Suprapubic skin (tissue), 4 donors: ENCODE measurements around the gene ZCCHC8. TPM values are rescaled to one million over a fixed set of nuclear protein-coding genes. Genes with fewer than 3 reads are reported as not detected.
"Not testable (repeated sequence)": the region's sequence is repeated elsewhere in the genome, so short reads cannot be mapped to it uniquely, and the experiment has no call there.

ENCODE experiments used
- DNase-seq, 2 donors: peaks; one replicate each; pipeline ENCODE4 v3.0.0-alpha.2; 2019; ENCODE audit warnings: low spot score in 2 of 2
- H3K27ac ChIP-seq: fragments of 200-600 bp; sonication (generic); one replicate; pipeline ENCODE4 v1.5.1; 2019
- H3K27me3 ChIP-seq: fragments of 200-600 bp; sonication (generic); one replicate; pipeline ENCODE4 v1.5.1; 2019
- H3K36me3 ChIP-seq: fragments of 200-600 bp; sonication (generic); one replicate; pipeline ENCODE4 v1.5.1; 2019
- H3K4me1 ChIP-seq: fragments of 200-600 bp; sonication (generic); one replicate; pipeline ENCODE4 v1.5.1; 2019
- H3K4me3 ChIP-seq: fragments of 200-600 bp; sonication (generic); one replicate; pipeline ENCODE4 v1.5.1; 2019; ENCODE audit warnings: mild to moderate bottlenecking
- H3K9me3 ChIP-seq: fragments of 200-600 bp; sonication (generic); one replicate; pipeline ENCODE4 v1.5.1; 2019
- CTCF ChIP-seq, 2 donors: fragments of 200-600 bp in 1 of 2; fragments of 450-650 bp in 1 of 2; sonication (generic) in 1 of 2; IDR thresholded peaks; one replicate each; pipeline ENCODE4 v1.5.1; 2016 to 2019; ENCODE audit warnings: antibody characterized with exemption in 2 of 2, mild to moderate bottlenecking in 1 of 2, moderate library complexity in 1 of 2
- EP300 ChIP-seq: sonication (generic); formaldehyde crosslinking; IDR thresholded peaks from one replicate; pipeline ENCODE4 v1.6.1; 2017; ENCODE audit warnings: antibody characterized with exemption
- POLR2A ChIP-seq, 2 donors: fragments of 450-650 bp; IDR thresholded peaks; one replicate each; pipeline ENCODE4 v1.6.1; 2017; ENCODE audit warnings: antibody characterized with exemption in 2 of 2, mild to moderate bottlenecking in 2 of 2, moderate library complexity in 2 of 2
- POLR2AphosphoS5 ChIP-seq, 3 donors: sonication (generic); formaldehyde crosslinking; IDR thresholded peaks; one replicate each; pipeline ENCODE4 v1.6.1; 2017; ENCODE audit warnings: antibody characterized with exemption in 3 of 3
- WGBS: methylation state at CpG from one replicate; pipeline ENCODE4 v1.1.5; 2018; 5-methylcytosine and 5-hydroxymethylcytosine counted together
- total RNA-seq, 4 donors: library from RNA; depleted of rRNA; stranded (reverse); fragments of >200 nt; gene quantifications; one replicate each; pipeline ENCODE4 v1.1.0, GENCODE V29; 2016

ZCCHC8 gene
- total RNA-seq, 4 donors from 2014 or later: 21.5 to 49.7 (median 30.2) TPM

- peaks cover 100% of the 10 kb centered on the region for H3K36me3 ChIP-seq
- DNase-seq: no peak
- 90% methylated on average over 4 of the region's 4 CpGs for WGBS
- no peak overlapping the region for H3K27ac ChIP-seq
- H3K4me3 ChIP-seq: no peak overlapping the region
- H3K4me1 ChIP-seq: no peaks in the 10 kb centered on the region
- no peaks in the 10 kb centered on the region for H3K27me3 ChIP-seq
- TF ChIP-seq CTCF (IDR thresholded peaks at IDR 0.05) (no peak), POLR2A (IDR thresholded peaks at IDR 0.05) (no peak), POLR2AphosphoS5 (IDR thresholded peaks at IDR 0.05) (no peak), EP300 (no peak)
- H3K9me3 ChIP-seq: no peaks in the 10 kb centered on the region
Measured at GRCh38 chr12:122513660-122514059, 12.9 kb upstream of the ZCCHC8 start.

- WGBS: 87% methylated on average over 3 of the region's 3 CpGs
- not testable (repeated sequence) for H3K9me3 ChIP-seq, H3K27me3 ChIP-seq, DNase-seq, H3K27ac ChIP-seq, H3K4me1 ChIP-seq, H3K4me3 ChIP-seq
- H3K36me3 ChIP-seq: peaks cover 100% of the 10 kb centered on the region
Measured at GRCh38 chr12:122513028-122513427, 12.3 kb upstream of the ZCCHC8 start.

GRCh38 chr12:122508163-122508562 is 7.4 kb upstream of the ZCCHC8 start:
- TF ChIP-seq POLR2A (IDR thresholded peaks at IDR 0.05) (no peak), POLR2AphosphoS5 (IDR thresholded peaks at IDR 0.05) (no peak), CTCF (IDR thresholded peaks at IDR 0.05) (no peak), EP300 (no peak)
- Histone ChIP-seq H3K9me3 (no peaks in the 10 kb centered on the region), H3K27me3 (no peaks in the 10 kb centered on the region), H3K36me3 (peaks cover 100% of the 10 kb centered on the region), H3K27ac (no peak overlapping the region), H3K4me1 (no peaks in the 10 kb centered on the region), H3K4me3 (no peak overlapping the region)
- WGBS: 95% methylated on average over 5 of the region's 5 CpGs
- no peak for DNase-seq

DNA sequence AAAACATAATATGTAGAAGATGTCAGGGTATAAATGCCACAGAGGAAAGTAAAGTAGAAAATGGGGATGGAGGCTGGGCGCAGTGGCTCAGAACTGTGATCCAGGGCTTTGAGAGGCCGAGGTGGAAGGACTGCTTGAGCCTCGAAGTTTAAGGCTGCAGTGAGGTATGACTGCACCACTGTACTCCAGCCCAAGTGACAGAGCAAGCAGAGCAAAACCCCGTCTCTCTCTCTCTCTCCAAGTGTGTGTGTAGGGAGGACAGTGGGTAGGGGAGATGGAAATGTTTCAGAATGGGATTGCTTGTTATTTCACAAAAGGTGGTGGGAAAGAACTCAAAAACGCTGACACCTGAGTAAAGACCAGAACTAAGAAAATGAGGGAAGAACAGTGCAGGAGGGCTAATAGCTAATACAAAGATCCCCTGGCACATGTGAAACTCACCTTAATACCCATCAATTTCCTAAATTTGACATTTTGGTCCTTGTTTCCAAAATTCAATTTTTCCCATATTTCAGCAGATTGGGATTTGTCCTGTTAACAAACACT is 5.7 kb upstream of the ZCCHC8 start:
- H3K27ac ChIP-seq: no peak overlapping the region
- no peaks in the 10 kb centered on the region for H3K9me3 ChIP-seq
- no peak for DNase-seq
- no peaks in the 10 kb centered on the region for H3K27me3 ChIP-seq
- no peak for TF ChIP-seq EP300
- no peak for TF ChIP-seq POLR2AphosphoS5 (IDR thresholded peaks at IDR 0.05)
- TF ChIP-seq POLR2A (IDR thresholded peaks at IDR 0.05): no peak
- no peak for TF ChIP-seq CTCF (IDR thresholded peaks at IDR 0.05)
- H3K36me3 ChIP-seq: peaks cover 84% of the 10 kb centered on the region
- no peak overlapping the region for H3K4me3 ChIP-seq
- H3K4me1 ChIP-seq: peaks cover under 1% of the 10 kb centered on the region
- 72% methylated on average over 5 of the region's 5 CpGs for WGBS

DNA sequence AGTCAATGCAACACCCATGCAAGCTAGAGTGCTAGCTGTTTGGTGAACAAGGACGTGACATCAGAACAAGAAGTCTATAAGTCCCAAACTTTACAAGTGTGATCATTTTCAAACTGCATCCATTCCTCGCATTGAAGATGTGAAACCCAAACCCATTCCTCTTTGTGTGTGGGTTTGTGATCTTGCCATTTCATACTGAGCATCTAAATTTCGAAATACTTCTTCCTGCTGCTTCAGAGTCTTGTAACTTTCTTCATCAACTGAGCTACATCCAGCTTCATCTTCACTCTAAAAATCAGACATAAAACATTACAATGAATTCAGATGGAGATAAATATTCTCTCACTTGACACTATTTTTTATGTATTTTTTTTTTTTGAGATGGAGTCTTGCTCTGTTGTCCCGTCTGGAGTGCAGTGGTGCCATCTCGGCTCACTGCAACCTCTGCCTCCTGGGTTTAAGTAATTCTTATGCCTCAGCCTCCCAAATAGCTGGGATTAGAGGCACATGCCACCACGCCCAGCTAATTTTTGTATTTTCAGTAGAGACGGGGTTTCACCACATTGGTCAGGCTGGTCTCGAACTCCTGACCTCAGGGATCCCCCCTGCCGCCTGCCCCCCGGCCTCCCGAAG is 4.8 kb upstream of the ZCCHC8 start:
- no peak overlapping the region for H3K27ac ChIP-seq
- DNase-seq: no peak
- WGBS: 89% methylated on average over 11 of the region's 11 CpGs
- H3K4me1 ChIP-seq: peaks cover 6% of the 10 kb centered on the region
- no peak for TF ChIP-seq POLR2AphosphoS5 (IDR thresholded peaks at IDR 0.05)
- no peak for TF ChIP-seq POLR2A (IDR thresholded peaks at IDR 0.05)
- TF ChIP-seq CTCF (IDR thresholded peaks at IDR 0.05): no peak
- TF ChIP-seq EP300: no peak
- no peaks in the 10 kb centered on the region for H3K9me3 ChIP-seq
- H3K27me3 ChIP-seq: no peaks in the 10 kb centered on the region
- H3K36me3 ChIP-seq: peaks cover 75% of the 10 kb centered on the region
- no peak overlapping the region for H3K4me3 ChIP-seq
